HG03575 (cell line): Measurements from ENCODE around the gene FBH1.
"Not testable (repeated sequence)": the region's sequence is repeated elsewhere in the genome, so short reads cannot be mapped to it uniquely, and the experiment has no call there.

Experiments
- ATAC-seq: cut with Tn5 transposase; IDR thresholded peaks from one replicate; pipeline ENCODE4 v1.9.1; 2021; ENCODE audit not compliant: unreplicated experiment, insufficient number of reproducible peaks, low FRiP score; ENCODE audit errors: extremely low read depth

Gene FBH1

GRCh38 chr10:5897504-5897903 is 7.5 kb downstream of the FBH1 start:
- ATAC-seq, result no peak

GRCh38 chr10:5898163-5898562 is 8.1 kb downstream of the FBH1 start:
- no peak for ATAC-seq

GRCh38 chr10:5900247-5900646 is 10.2 kb downstream of the FBH1 start:
- no peak for ATAC-seq

GRCh38 chr10:5902511-5903274 is 12.7 kb downstream of the FBH1 start:
- no peak for ATAC-seq

- no peak for ATAC-seq
Measured at GRCh38 chr10:5903563-5903962, 13.5 kb downstream of the FBH1 start.

- peak; percentile 80 for ATAC-seq
Measured at GRCh38 chr10:5904227-5904626, 14.2 kb downstream of the FBH1 start.

- no peak for ATAC-seq
Measured at GRCh38 chr10:5905854-5906507, 15.9 kb downstream of the FBH1 start.

- ATAC-seq, result no peak
Measured at GRCh38 chr10:5906651-5907050, 16.6 kb downstream of the FBH1 start.

GRCh38 chr10:5908676-5909075 is 18.6 kb downstream of the FBH1 start:
- ATAC-seq, result not testable (repeated sequence)

- no peak for ATAC-seq
Measured at GRCh38 chr10:5910323-5911100, 20.5 kb downstream of the FBH1 start.

GRCh38 chr10:5911670-5912069 is 21.6 kb downstream of the FBH1 start:
- no peak for ATAC-seq

GRCh38 chr10:5913736-5914135 is 23.7 kb downstream of the FBH1 start:
- no peak for ATAC-seq

- no peak for ATAC-seq
Measured at GRCh38 chr10:5915451-5915850, 25.4 kb downstream of the FBH1 start.

- ATAC-seq, result no peak
Measured at GRCh38 chr10:5917305-5917704, 27.3 kb downstream of the FBH1 start.

- no peak for ATAC-seq
Measured at GRCh38 chr10:5918763-5919162, 28.7 kb downstream of the FBH1 start.

GRCh38 chr10:5919568-5919967 is 29.5 kb downstream of the FBH1 start:
- no peak for ATAC-seq

GRCh38 chr10:5921746-5922145 is 31.7 kb downstream of the FBH1 start:
- no peak for ATAC-seq

GRCh38 chr10:5924889-5925288 is 34.8 kb downstream of the FBH1 start:
- ATAC-seq, result no peak

GRCh38 chr10:5927306-5927705 is 37.3 kb downstream of the FBH1 start:
- no peak for ATAC-seq

- ATAC-seq, result no peak
Measured at GRCh38 chr10:5929442-5929841, 39.4 kb downstream of the FBH1 start.
